Limb (tissue), 2 donors: ENCODE results near the gene KCNN2.

Source experiments
- DNase-seq, 2 donors: peaks; one replicate each; pipeline ENCODE4 v3.0.0-alpha.2; 2016; ENCODE audit errors: extremely low spot score in 2 of 2

Gene KCNN2

GRCh38 chr5:114361724-114362196, at the start of gene KCNN2:
TSS of gene KCNN2 (plus strand) at chr5:114362070. CDS start at chr5:114362140, 70 bp downstream.
- DNase-seq = peak; percentile 40 to 90

- no peak for DNase-seq
Measured at GRCh38 chr5:114312658-114313057, 49.2 kb upstream of the KCNN2 start.

GRCh38 chr5:114314061-114314460, 47.8 kb upstream of the KCNN2 start:
- DNase-seq = no peak

GRCh38 chr5:114316167-114316566, 45.7 kb upstream of the KCNN2 start:
- DNase-seq = no peak

- DNase-seq = no peak
Measured at GRCh38 chr5:114317751-114318150, 44.1 kb upstream of the KCNN2 start.

GRCh38 chr5:114319236-114319635, 42.6 kb upstream of the KCNN2 start:
- DNase-seq = no peak

- no peak for DNase-seq
Measured at GRCh38 chr5:114319821-114320220, 42.0 kb upstream of the KCNN2 start.

- no peak for DNase-seq
Measured at GRCh38 chr5:114324282-114324681, 37.6 kb upstream of the KCNN2 start.

GRCh38 chr5:114325541-114325940, 36.3 kb upstream of the KCNN2 start:
- no peak for DNase-seq

- DNase-seq = no peak
Measured at GRCh38 chr5:114327474-114327873, 34.4 kb upstream of the KCNN2 start.

- no peak for DNase-seq
Measured at GRCh38 chr5:114327987-114328386, 33.9 kb upstream of the KCNN2 start.

- DNase-seq = no peak
Measured at GRCh38 chr5:114330916-114331531, 30.8 kb upstream of the KCNN2 start.

- DNase-seq = no peak
Measured at GRCh38 chr5:114332493-114332892, 29.4 kb upstream of the KCNN2 start.

- no peak for DNase-seq
Measured at GRCh38 chr5:114332925-114333324, 28.9 kb upstream of the KCNN2 start.

GRCh38 chr5:114335391-114335790, 26.5 kb upstream of the KCNN2 start:
- no peak for DNase-seq

- DNase-seq = no peak
Measured at GRCh38 chr5:114339108-114339507, 22.8 kb upstream of the KCNN2 start.

- no peak for DNase-seq
Measured at GRCh38 chr5:114346181-114346580, 15.7 kb upstream of the KCNN2 start.

- DNase-seq = no peak
Measured at GRCh38 chr5:114355086-114355830, 6.6 kb upstream of the KCNN2 start.

- DNase-seq = no peak
Measured at GRCh38 chr5:114358329-114358728, 3.5 kb upstream of the KCNN2 start.

GRCh38 chr5:114360357-114360756, 1.5 kb upstream of the KCNN2 start:
- no peak for DNase-seq

GRCh38 chr5:114360816-114361723, 800 bp upstream of the KCNN2 start:
- DNase-seq = peak; percentile 30 to 89
